Measurements from ENCODE around the gene KDM4C.

KDM4C gene

GRCh38 chr9:7169717-7170389 is 412.1 kb downstream of the KDM4C start:
- no peak for TF ChIP-seq CTCF (IDR thresholded peaks at IDR 0.05; ENCODE audit: low read depth, low read length, missing control alignments)
- H3K36me3 ChIP-seq (replicated peaks), result no peaks in the 10 kb centered on the region
- in situ Hi-C loops (cut with HindIII; ENCODE audit: low pct_ligation_motif_present, low sequenced_read_pairs), result no loop called here

GRCh38 chr9:7171396-7172153 is 413.8 kb downstream of the KDM4C start:
- no peak for DNase-seq
- Histone ChIP-seq H3K27ac (no peak overlapping the region), H3K36me3 (replicated peaks) (no peaks in the 10 kb centered on the region), H3K4me3 (ENCODE audit: low read depth, low read length) (no peak overlapping the region), H3K27me3 (replicated peaks) (no peaks in the 10 kb centered on the region)
- in situ Hi-C loops (cut with HindIII; ENCODE audit: low pct_ligation_motif_present, low sequenced_read_pairs), result no loop called here
- TF ChIP-seq CTCF (IDR thresholded peaks at IDR 0.05; ENCODE audit: low read depth, low read length, missing control alignments), result no peak

More at GRCh38 chr9:7169717-7170389, 412.1 kb downstream of the KDM4C start:
- no peak overlapping the region for H3K4me3 ChIP-seq (ENCODE audit: low read depth, low read length)
- H3K27me3 ChIP-seq (replicated peaks), result no peaks in the 10 kb centered on the region
- no peak overlapping the region for H3K27ac ChIP-seq
- no peak for DNase-seq

DNA sequence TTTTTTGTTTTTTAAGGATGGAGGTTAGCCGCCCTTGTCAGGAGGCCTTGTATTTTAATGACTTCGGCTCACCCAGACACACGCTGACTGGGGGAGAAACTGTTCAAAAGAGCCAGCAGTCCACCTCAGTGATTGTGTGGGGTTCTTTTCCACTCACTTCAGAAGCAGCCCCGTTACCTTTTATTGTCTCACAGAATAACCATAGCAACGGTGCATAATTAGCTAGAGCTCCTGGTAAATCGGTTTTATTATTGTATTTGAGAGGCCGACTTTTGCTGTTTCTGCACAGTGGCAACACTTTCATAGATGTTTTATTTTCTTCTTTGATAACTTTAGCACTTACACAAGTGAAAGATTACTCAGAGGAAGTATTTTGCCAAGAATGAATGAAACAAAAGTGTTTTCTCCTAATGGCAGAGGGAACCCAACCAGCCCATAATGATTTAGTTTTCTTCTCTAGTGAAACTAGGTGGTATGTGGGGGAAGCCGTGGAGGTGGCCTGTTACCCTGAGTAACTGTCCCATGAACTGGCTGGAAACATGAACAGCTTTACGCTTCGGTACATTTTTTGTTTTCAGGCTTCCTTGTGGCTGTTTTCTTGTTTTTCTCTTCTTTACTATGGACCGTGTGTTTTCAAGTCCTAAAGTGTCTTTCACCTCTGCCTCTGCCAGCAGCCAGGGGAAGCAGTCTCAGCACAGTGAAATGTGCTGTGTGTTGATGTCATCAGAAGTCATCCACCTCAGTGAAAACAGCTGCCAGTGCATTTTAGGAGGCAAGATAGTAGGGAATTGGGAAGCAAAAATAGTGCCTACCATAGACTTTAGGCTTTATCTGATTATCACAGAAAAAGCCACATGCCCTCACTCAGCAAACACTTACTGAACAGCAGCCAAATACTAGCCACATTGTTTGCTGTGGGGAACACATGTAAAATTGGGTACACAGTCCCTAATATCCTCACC is 414.7 kb downstream of the KDM4C start:
- no peak overlapping the region for H3K4me3 ChIP-seq (ENCODE audit: low read depth, low read length)
- no peaks in the 10 kb centered on the region for H3K36me3 ChIP-seq (replicated peaks)
- DNase-seq, result no peak
- in situ Hi-C loops (cut with HindIII; ENCODE audit: low pct_ligation_motif_present, low sequenced_read_pairs), result no loop called here
- no peak overlapping the region for H3K27ac ChIP-seq
- no peaks in the 10 kb centered on the region for H3K27me3 ChIP-seq (replicated peaks)
- no peak for TF ChIP-seq CTCF (IDR thresholded peaks at IDR 0.05; ENCODE audit: low read depth, low read length, missing control alignments)

DNA sequence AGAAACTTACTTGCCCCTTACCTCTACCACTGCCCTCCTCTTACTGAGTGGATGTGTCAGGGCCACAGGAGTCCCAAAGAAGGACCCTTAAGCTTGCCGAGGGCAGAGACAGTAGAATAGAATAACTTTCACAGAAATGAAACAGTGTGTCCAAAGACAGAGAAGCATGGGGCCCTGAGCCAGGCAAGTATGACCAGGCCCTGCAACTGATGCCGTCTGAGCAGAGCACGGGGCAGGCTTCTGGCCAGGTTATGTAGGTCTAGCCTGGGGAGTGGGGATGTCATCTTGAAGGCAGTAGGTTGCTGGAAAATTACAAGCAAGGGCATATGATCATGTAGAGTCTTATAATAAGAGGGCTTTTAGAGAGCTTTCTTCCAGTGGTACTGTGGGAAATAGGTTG is 415.4 kb downstream of the KDM4C start:
- Histone ChIP-seq H3K4me3 (ENCODE audit: low read depth, low read length) (no peak overlapping the region), H3K27me3 (replicated peaks) (no peaks in the 10 kb centered on the region), H3K36me3 (replicated peaks) (no peaks in the 10 kb centered on the region), H3K27ac (no peak overlapping the region)
- TF ChIP-seq CTCF (IDR thresholded peaks at IDR 0.05; ENCODE audit: low read depth, low read length, missing control alignments), result no peak
- in situ Hi-C loops (cut with HindIII; ENCODE audit: low pct_ligation_motif_present, low sequenced_read_pairs), result no loop called here
- DNase-seq, result no peak

DNA sequence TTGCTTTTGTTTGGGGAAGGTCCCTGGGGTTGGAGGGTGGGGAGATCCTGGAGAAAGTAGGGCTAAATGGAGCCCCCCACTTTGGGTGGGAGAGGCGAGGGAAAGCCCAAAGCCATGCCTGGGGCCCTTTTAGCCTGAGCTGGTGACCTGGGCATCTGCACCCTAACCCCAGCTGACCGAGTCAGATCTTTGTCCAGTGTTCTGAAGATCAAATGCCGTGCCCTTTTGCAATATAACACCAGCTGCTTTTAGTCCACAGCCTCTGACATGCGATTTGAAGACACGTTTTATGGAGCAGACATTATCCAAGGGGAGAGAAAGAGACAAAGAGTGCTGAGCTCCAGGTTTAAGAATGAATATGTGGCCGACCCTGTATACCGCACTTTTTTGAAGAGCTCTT is 416.5 kb downstream of the KDM4C start:
- in situ Hi-C loops (cut with HindIII; ENCODE audit: low pct_ligation_motif_present, low sequenced_read_pairs), result no loop called here
- no peak for TF ChIP-seq CTCF (IDR thresholded peaks at IDR 0.05; ENCODE audit: low read depth, low read length, missing control alignments)
- no peaks in the 10 kb centered on the region for H3K36me3 ChIP-seq (replicated peaks)
- H3K27ac ChIP-seq, result no peak overlapping the region
- no peak overlapping the region for H3K4me3 ChIP-seq (ENCODE audit: low read depth, low read length)
- no peak for DNase-seq
- H3K27me3 ChIP-seq (replicated peaks), result no peaks in the 10 kb centered on the region

All from brain microvascular endothelial cell (primary cell).